Measurements from ENCODE around the gene BACH2.
"Not testable (repeated sequence)": the region's sequence is repeated elsewhere in the genome, so short reads cannot be mapped to it uniquely, and the experiment has no call there.

BACH2 gene

GRCh38 chr6:90087106-90087833, 209.4 kb downstream of the BACH2 start:
- no peak for DNase-seq

- no peak for DNase-seq
Observed at GRCh38 chr6:90086517-90086916, 210.1 kb downstream of the BACH2 start.

- peak; percentile 60 for DNase-seq
Observed at GRCh38 chr6:90083891-90084290, 212.8 kb downstream of the BACH2 start.

GRCh38 chr6:90082847-90083246, 213.8 kb downstream of the BACH2 start:
- DNase-seq: no peak

GRCh38 chr6:90080876-90081481, 215.7 kb downstream of the BACH2 start:
- peak; percentile 72 for DNase-seq

- DNase-seq: peak; percentile 14
Observed at GRCh38 chr6:90079560-90080490, 216.8 kb downstream of the BACH2 start.

- DNase-seq: peak; percentile 32
Observed at GRCh38 chr6:90078513-90079289, 217.9 kb downstream of the BACH2 start.

GRCh38 chr6:90076511-90077415, 219.9 kb downstream of the BACH2 start:
- no peak for DNase-seq

GRCh38 chr6:90074161-90074850, 222.3 kb downstream of the BACH2 start:
- no peak for DNase-seq

GRCh38 chr6:90072935-90073464, 223.6 kb downstream of the BACH2 start:
- no peak for DNase-seq

GRCh38 chr6:90072501-90072900, 224.1 kb downstream of the BACH2 start:
- no peak for DNase-seq

GRCh38 chr6:90068703-90069523, 227.7 kb downstream of the BACH2 start:
- DNase-seq: no peak

- DNase-seq: no peak
Observed at GRCh38 chr6:90068264-90068663, 228.4 kb downstream of the BACH2 start.

GRCh38 chr6:90066697-90067096, 229.9 kb downstream of the BACH2 start:
- no peak for DNase-seq

- no peak for DNase-seq
Observed at GRCh38 chr6:90065173-90065572, 231.5 kb downstream of the BACH2 start.

GRCh38 chr6:90062667-90063066, 234.0 kb downstream of the BACH2 start:
- DNase-seq: no peak

GRCh38 chr6:90062051-90062450, 234.6 kb downstream of the BACH2 start:
- DNase-seq: no peak

GRCh38 chr6:90059178-90059577, 237.5 kb downstream of the BACH2 start:
- not testable (repeated sequence) for DNase-seq

GRCh38 chr6:90055924-90056323, 240.7 kb downstream of the BACH2 start:
- DNase-seq: not testable (repeated sequence)

GRCh38 chr6:90054193-90054592, 242.4 kb downstream of the BACH2 start:
- DNase-seq: not testable (repeated sequence)
